22Rv1 (cell line): ENCODE measurements around the gene CDH22.

ENCODE experiments used
- H3K27ac ChIP-seq: fragments of 450-650 bp; 2 replicates; pipeline ENCODE4 v1.5.1; 2017
- CTCF ChIP-seq: fragments of 450-650 bp; IDR thresholded peaks from 2 replicates; pipeline ENCODE4 v1.5.1; 2017; ENCODE audit warnings: mild to moderate bottlenecking
- ZFX ChIP-seq: fragments of 450-650 bp; IDR thresholded peaks from 2 replicates; pipeline ENCODE4 v1.6.1; 2017; ENCODE audit warnings: antibody characterized with exemption, borderline replicate concordance

CDH22 gene

GRCh38 chr20:46135856-46136633 lies 172.3 kb downstream of the CDH22 start:
- TF ChIP-seq ZFX, result no peak
- no peak for TF ChIP-seq CTCF
- no peak overlapping the region for H3K27ac ChIP-seq

- H3K27ac ChIP-seq, result no peak overlapping the region
- TF ChIP-seq ZFX, result no peak
- TF ChIP-seq CTCF, result no peak
These were observed 173.6 kb downstream of the CDH22 start for GRCh38 chr20:46134716-46135115.

- TF ChIP-seq ZFX, result no peak
- no peak for TF ChIP-seq CTCF
- H3K27ac ChIP-seq, result no peak overlapping the region
These were observed 174.2 kb downstream of the CDH22 start for GRCh38 chr20:46133886-46134654.

GRCh38 chr20:46132705-46133120 lies 175.6 kb downstream of the CDH22 start:
- no peak for TF ChIP-seq ZFX
- TF ChIP-seq CTCF, result peak; percentile 91
- no peak overlapping the region for H3K27ac ChIP-seq

GRCh38 chr20:46131396-46131795 lies 176.9 kb downstream of the CDH22 start:
- H3K27ac ChIP-seq, result no peak overlapping the region
- TF ChIP-seq ZFX (no peak), CTCF (no peak)

- no peak overlapping the region for H3K27ac ChIP-seq
- no peak for TF ChIP-seq ZFX
- no peak for TF ChIP-seq CTCF
These were observed 177.8 kb downstream of the CDH22 start for GRCh38 chr20:46130534-46130933.

GRCh38 chr20:46129955-46130481 lies 178.3 kb downstream of the CDH22 start:
- no peak overlapping the region for H3K27ac ChIP-seq
- TF ChIP-seq CTCF, result no peak
- no peak for TF ChIP-seq ZFX
